MCF 10A (cell line): ENCODE results near the gene RANBP2. TPM values are rescaled to one million over a fixed set of nuclear protein-coding genes. Genes with fewer than 3 reads are reported as not detected.

Experiments used
- BruUV-seq: library from RNA; stranded (reverse); fragments of 400-500 nt; replicated peaks from 2 replicates; lab custom pipeline; 2021; lab: Mats Ljungman, UMichigan
- CTCF ChIA-PET: fragments of 300-600 bp; sonication (Branson Sonifier 250); formaldehyde crosslinking; extraction: SDS; loops from one replicate; lab custom pipeline; 2021; ENCODE audit warnings: antibody characterized with exemption, inconsistent platforms; lab: Yijun Ruan, JAX
- POLR2A ChIA-PET: fragments of 300-600, 350-650 bp; sonication (Branson Sonifier 250); formaldehyde crosslinking; extraction: SDS; loops from one replicate; lab custom pipeline; 2020; ENCODE audit warnings: antibody characterized with exemption, inconsistent platforms; lab: Yijun Ruan, JAX
- DNase-seq: peaks from one replicate; pipeline ENCODE4 v3.0.0-alpha.2; 2018; ENCODE audit not compliant: unreplicated experiment
- H3K27ac Mint-ChIP-seq: one replicate; pipeline ENCODE4 v1.8.0; 2022; ENCODE audit warnings: mild to moderate bottlenecking, low read depth, mixed read lengths; ENCODE audit not compliant: unreplicated experiment
- H3K27me3 Mint-ChIP-seq: one replicate; pipeline ENCODE4 v1.8.0; 2022; ENCODE audit warnings: mixed read lengths; ENCODE audit not compliant: insufficient read depth, unreplicated experiment
- H3K36me3 Mint-ChIP-seq: one replicate; pipeline ENCODE4 v1.8.0; 2022; ENCODE audit warnings: mild to moderate bottlenecking, moderate library complexity, mixed read lengths; ENCODE audit not compliant: insufficient read depth, unreplicated experiment
- H3K4me1 Mint-ChIP-seq: one replicate; pipeline ENCODE4 v1.8.0; 2022; ENCODE audit warnings: mixed read lengths; ENCODE audit not compliant: insufficient read depth, unreplicated experiment
- H3K4me3 Mint-ChIP-seq: one replicate; pipeline ENCODE4 v1.8.0; 2022; ENCODE audit warnings: mild to moderate bottlenecking, moderate library complexity, mixed read lengths; ENCODE audit not compliant: unreplicated experiment
- H3K9me3 Mint-ChIP-seq: one replicate; pipeline ENCODE4 v1.8.0; 2022; ENCODE audit warnings: mixed read lengths; ENCODE audit not compliant: unreplicated experiment
- intact Hi-C: fragments of 100-400 bp; cut with micrococcal nuclease; formaldehyde crosslinking; loops from 2 replicates; pipeline ENCODE4 v1.14.1; 2022
- total RNA-seq: library from RNA; stranded (reverse); gene quantifications from 2 replicates; pipeline ENCODE4 v1.2.3, GENCODE V29; 2022
- TF ChIP-seq, protein P1 (sequence below): fragments of 200-600 bp; IDR thresholded peaks from one replicate; pipeline ENCODE4 v1.8.0; 2022; ENCODE audit warnings: antibody characterized with exemption, mild to moderate bottlenecking; ENCODE audit not compliant: unreplicated experiment

RANBP2 gene
- total RNA-seq, 1 experiment from 2014 or later, result 52.2 TPM

DNA sequence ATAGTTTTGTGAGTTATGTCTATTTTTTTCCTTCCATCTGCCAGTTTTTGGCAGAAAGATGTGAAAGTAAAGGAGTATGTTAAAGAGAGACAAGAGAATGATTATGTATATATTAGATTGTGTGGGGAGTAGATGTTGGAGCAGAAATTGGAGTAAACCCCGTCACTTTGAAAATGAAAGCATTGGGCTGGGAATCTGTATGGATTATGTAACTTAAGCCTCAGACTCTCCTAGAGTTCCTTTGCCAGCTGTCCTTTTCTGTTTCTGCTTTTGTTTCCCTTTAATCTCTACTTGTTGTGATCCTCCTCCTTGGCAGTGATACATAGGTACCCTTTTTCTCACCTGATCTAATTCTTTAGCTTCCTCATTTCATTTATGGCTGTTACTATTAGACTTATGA lies 86.5 kb downstream of the RANBP2 start:
- H3K36me3 Mint-ChIP-seq, result peaks cover 33% of the 10 kb centered on the region
- BruUV-seq, result no TSS peak
- H3K27ac Mint-ChIP-seq, result no peak overlapping the region
- no peak for DNase-seq
- intact Hi-C loops, result no loop called here
- peaks cover 20% of the 10 kb centered on the region for H3K9me3 Mint-ChIP-seq
- ChIA-PET POLR2A (no interaction called here), CTCF (interaction anchor here (1.1 kb wide), 1 partner anchor 197 kb away, joined by 4 read pairs; no protein-coding TSS in a partner anchor)
- no peaks in the 10 kb centered on the region for H3K4me1 Mint-ChIP-seq
- TF ChIP-seq, protein P1, sequence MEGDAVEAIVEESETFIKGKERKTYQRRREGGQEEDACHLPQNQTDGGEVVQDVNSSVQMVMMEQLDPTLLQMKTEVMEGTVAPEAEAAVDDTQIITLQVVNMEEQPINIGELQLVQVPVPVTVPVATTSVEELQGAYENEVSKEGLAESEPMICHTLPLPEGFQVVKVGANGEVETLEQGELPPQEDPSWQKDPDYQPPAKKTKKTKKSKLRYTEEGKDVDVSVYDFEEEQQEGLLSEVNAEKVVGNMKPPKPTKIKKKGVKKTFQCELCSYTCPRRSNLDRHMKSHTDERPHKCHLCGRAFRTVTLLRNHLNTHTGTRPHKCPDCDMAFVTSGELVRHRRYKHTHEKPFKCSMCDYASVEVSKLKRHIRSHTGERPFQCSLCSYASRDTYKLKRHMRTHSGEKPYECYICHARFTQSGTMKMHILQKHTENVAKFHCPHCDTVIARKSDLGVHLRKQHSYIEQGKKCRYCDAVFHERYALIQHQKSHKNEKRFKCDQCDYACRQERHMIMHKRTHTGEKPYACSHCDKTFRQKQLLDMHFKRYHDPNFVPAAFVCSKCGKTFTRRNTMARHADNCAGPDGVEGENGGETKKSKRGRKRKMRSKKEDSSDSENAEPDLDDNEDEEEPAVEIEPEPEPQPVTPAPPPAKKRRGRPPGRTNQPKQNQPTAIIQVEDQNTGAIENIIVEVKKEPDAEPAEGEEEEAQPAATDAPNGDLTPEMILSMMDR, result no peak
- no peak overlapping the region for H3K4me3 Mint-ChIP-seq
- no peaks in the 10 kb centered on the region for H3K27me3 Mint-ChIP-seq

DNA sequence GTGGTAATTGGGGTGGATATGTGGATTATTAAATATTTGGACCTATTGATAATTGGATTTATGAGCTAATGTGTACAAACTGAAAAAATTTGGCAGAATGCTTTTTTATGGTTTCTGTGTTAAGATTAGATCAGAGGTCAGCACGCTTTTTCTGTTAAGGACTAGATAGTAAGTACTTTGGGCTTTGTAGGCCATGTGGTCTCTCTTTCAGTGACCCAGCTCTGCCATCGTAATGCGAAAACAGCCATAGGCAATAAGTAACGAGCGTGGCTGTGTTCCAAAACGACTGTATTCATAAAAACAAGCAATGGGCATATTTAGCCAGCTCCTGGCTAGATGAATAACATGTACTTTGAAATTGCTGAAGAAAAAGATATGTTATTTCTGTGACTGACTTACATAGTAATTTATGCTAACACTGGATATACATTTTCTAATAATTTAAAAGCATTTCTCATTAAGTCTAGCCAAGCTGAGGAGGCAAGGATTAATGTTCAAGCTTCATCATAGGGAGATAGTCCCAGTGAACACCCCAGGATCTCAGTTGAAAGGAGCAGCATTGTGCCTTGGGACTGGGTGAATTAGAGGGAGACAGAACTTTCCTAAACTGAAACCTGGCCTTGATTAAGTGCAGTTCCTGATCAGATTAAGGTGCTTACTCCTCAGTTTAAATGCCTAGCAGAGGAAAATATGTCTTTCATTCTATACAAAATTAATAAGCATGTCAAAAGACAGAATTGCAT lies 87.3 kb downstream of the RANBP2 start:
- ChIA-PET POLR2A (no interaction called here), CTCF (interaction anchor here (0.6 to 1.1 kb wide), 2 partner anchors 26 to 196 kb away, joined by 3 to 4 read pairs; no protein-coding TSS in a partner anchor)
- BruUV-seq, result no TSS peak
- intact Hi-C loops, result no loop called here
- peaks cover 33% of the 10 kb centered on the region for H3K36me3 Mint-ChIP-seq
- no peak overlapping the region for H3K27ac Mint-ChIP-seq
- no peak overlapping the region for H3K4me3 Mint-ChIP-seq
- TF ChIP-seq, protein P1, result no peak
- no peaks in the 10 kb centered on the region for H3K4me1 Mint-ChIP-seq
- DNase-seq, result no peak
- H3K27me3 Mint-ChIP-seq, result no peaks in the 10 kb centered on the region
- H3K9me3 Mint-ChIP-seq, result peaks cover 24% of the 10 kb centered on the region

- H3K4me1 Mint-ChIP-seq, result no peaks in the 10 kb centered on the region
- CTCF ChIA-PET, result no interaction called here
- H3K4me3 Mint-ChIP-seq, result no peak overlapping the region
- peaks cover 24% of the 10 kb centered on the region for H3K9me3 Mint-ChIP-seq
- POLR2A ChIA-PET, result interaction anchor here (0.7 kb wide), 1 partner anchor 48 kb away, joined by 3 read pairs; no protein-coding TSS in a partner anchor
- TF ChIP-seq, protein P1, result no peak
- H3K36me3 Mint-ChIP-seq, result peaks cover 37% of the 10 kb centered on the region
- H3K27ac Mint-ChIP-seq, result no peak overlapping the region
- no peak for DNase-seq
- H3K27me3 Mint-ChIP-seq, result no peaks in the 10 kb centered on the region
- BruUV-seq, result no TSS peak
- intact Hi-C loops, result no loop called here
These were observed 90.7 kb downstream of the RANBP2 start for GRCh38 chr2:108809936-108810335.

DNA sequence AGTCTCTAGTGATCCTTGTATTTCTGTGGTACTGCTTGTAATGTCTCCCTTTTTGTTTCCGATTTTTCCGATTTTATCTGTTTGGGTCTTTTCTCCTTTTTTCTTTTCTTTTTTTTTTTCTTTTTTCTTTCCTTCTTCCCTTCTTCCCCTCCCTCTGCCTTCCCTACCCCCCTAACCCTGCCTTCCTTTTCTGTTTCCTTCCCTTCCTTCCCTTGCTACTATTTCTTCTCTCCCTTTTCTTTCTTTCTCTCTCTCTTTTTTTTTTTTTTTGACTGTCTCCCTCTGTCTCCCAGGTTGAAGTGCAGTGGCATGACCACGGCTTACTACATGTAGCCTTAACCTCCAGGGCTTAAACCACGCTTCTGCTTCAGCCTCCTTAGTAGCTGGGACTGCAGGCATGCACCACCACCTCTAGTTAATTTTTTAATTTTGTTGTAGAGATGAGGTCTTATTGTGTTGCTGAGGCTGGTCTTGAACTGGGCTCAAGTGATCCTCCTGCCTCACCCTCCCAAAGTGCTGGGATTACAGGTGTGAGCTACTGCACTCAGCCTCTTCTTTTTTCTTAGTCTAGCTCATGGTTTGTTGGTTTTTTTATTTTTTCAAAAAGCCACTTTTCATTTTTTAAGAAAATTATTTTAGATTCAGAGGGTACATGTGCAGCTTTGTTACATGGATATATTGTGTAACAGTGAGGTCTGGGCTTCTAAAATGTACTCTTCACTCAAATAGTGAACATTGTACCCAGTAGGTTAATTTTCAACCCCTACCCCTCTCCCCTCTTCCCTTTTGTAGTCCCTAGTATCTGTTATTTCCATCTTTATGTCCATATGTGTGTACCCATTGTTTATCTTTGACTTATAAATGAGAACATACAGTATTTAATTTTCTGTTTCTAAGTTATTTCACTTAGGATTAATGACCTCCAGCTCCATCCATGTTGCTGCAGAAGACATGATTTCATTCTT lies 92.0 kb downstream of the RANBP2 start:
- ChIA-PET CTCF (no interaction called here), POLR2A (no interaction called here)
- no peak overlapping the region for H3K27ac Mint-ChIP-seq
- H3K4me1 Mint-ChIP-seq, result no peaks in the 10 kb centered on the region
- intact Hi-C loops, result no loop called here
- H3K36me3 Mint-ChIP-seq, result peaks cover 42% of the 10 kb centered on the region
- BruUV-seq, result no TSS peak
- H3K27me3 Mint-ChIP-seq, result no peaks in the 10 kb centered on the region
- no peak overlapping the region for H3K4me3 Mint-ChIP-seq
- no peak for DNase-seq
- peaks cover 24% of the 10 kb centered on the region for H3K9me3 Mint-ChIP-seq
- TF ChIP-seq, protein P1, result no peak
